ENCODE results near the gene JMJD7. TPM values are rescaled to one million over a fixed set of nuclear protein-coding genes. Genes with fewer than 3 reads are reported as not detected.
A peak's percentile ranks its signal among the peaks of the same experiment; 100 is the strongest.

The JMJD7 gene
- total RNA-seq, result 8.2 TPM
- 10 to 100 TPM in 3 of 8 donors, 1 to 10 TPM in 5; 5.1 to 11.1 (median 8.2) TPM for polyA plus RNA-seq (ENCODE audit: insufficient read depth in 1 of 8, insufficient read length in 8 of 8, low replicate concordance in 1 of 8)
- long read RNA-seq, donor 1, partial matches to known transcripts, result 0 of 1 reads
- long read RNA-seq, donor 1, other reads (novel, unspliced or antisense), result 0 of 1 reads
- long read RNA-seq, donor 2, partial matches to known transcripts, result 0 of 1 reads
- long read RNA-seq, donor 2, other reads (novel, unspliced or antisense), result 0 of 1 reads
- long read RNA-seq, donor 3, partial matches to known transcripts, result 0 of 3 reads
- long read RNA-seq, donor 3, other reads (novel, unspliced or antisense), result 0 of 3 reads
- long read RNA-seq, donor 4, partial matches to known transcripts, result 0 of 1 reads
- long read RNA-seq, donor 4, other reads (novel, unspliced or antisense), result 0 of 1 reads
- long read RNA-seq, donor 5, partial matches to known transcripts, result 0 of 7 reads
- long read RNA-seq, donor 5, other reads (novel, unspliced or antisense), result 0 of 7 reads
- long read RNA-seq, donor 6, transcript JMJD7-201 (8 exons, 1,416 nt), result major isoform, 5 of 6 reads
- long read RNA-seq, donor 6, partial matches to known transcripts, result 0 of 6 reads
- long read RNA-seq, donor 6, other reads (novel, unspliced or antisense), result 0 of 6 reads
- long read RNA-seq, donor 7, partial matches to known transcripts, result 0 of 4 reads
- long read RNA-seq, donor 7, other reads (novel, unspliced or antisense), result 0 of 4 reads
- long read RNA-seq, donor 8, partial matches to known transcripts, result 0 of 2 reads
- long read RNA-seq, donor 8, other reads (novel, unspliced or antisense), result 0 of 2 reads
- long read RNA-seq, donor 9, partial matches to known transcripts, result 0 of 1 reads
- long read RNA-seq, donor 9, other reads (novel, unspliced or antisense), result 0 of 1 reads
- long read RNA-seq, donor 10, partial matches to known transcripts, result 0 of 2 reads
- long read RNA-seq, donor 10, other reads (novel, unspliced or antisense), result 0 of 2 reads
- long read RNA-seq, donor 11, partial matches to known transcripts, result 0 of 2 reads
- long read RNA-seq, donor 11, other reads (novel, unspliced or antisense), result 0 of 2 reads

- Histone ChIP-seq H3K4me3 (ENCODE audit: low read length) (peak within 1 kb of the TSS; percentile 81), H3K36me3 (ENCODE audit: control insufficient read depth, insufficient read depth, low read length) (peaks cover 56% of the 10 kb centered on the region), H3K27ac (ENCODE audit: low read length) (peak within 1 kb of the TSS; percentile 91), H3K4me1 (ENCODE audit: control insufficient read depth, insufficient read depth, low read length) (peaks cover 18% of the 10 kb centered on the region), H3K9me3 (replicated peaks; ENCODE audit: control insufficient read depth, low read depth, low read length) (no peaks in the 10 kb centered on the region), H3K27me3 (ENCODE audit: control insufficient read depth, insufficient read depth, low read length) (no peaks in the 10 kb centered on the region)
- WGBS (ENCODE audit: insufficient coverage), result under 1% methylated on average over 60 of the region's 66 CpGs
- DNase-seq, result peak; percentile 94
Observed at GRCh38 chr15:41827880-41828806, at the start of gene JMJD7. TSS of gene JMJD7 (plus strand) at chr15:41828092. CDS start at chr15:41828125, 33 bp downstream.

- Histone ChIP-seq H3K27ac (ENCODE audit: low read length) (no peak overlapping the region), H3K4me1 (ENCODE audit: control insufficient read depth, insufficient read depth, low read length) (peaks cover 17% of the 10 kb centered on the region), H3K4me3 (ENCODE audit: low read length) (no peak overlapping the region), H3K27me3 (ENCODE audit: control insufficient read depth, insufficient read depth, low read length) (no peaks in the 10 kb centered on the region), H3K9me3 (replicated peaks; ENCODE audit: control insufficient read depth, low read depth, low read length) (no peaks in the 10 kb centered on the region), H3K36me3 (ENCODE audit: control insufficient read depth, insufficient read depth, low read length) (no peaks in the 10 kb centered on the region)
- WGBS (ENCODE audit: insufficient coverage), result no CpG with 5 or more reads among the region's 1 CpG
- no peak for DNase-seq
Observed at GRCh38 chr15:41778521-41778920, 49.4 kb upstream of the JMJD7 start.

GRCh38 chr15:41779662-41780157 is 48.2 kb upstream of the JMJD7 start:
- Histone ChIP-seq H3K4me3 (ENCODE audit: low read length) (no peak overlapping the region), H3K9me3 (replicated peaks; ENCODE audit: control insufficient read depth, low read depth, low read length) (no peaks in the 10 kb centered on the region), H3K36me3 (ENCODE audit: control insufficient read depth, insufficient read depth, low read length) (no peaks in the 10 kb centered on the region), H3K27ac (ENCODE audit: low read length) (no peak overlapping the region), H3K27me3 (ENCODE audit: control insufficient read depth, insufficient read depth, low read length) (no peaks in the 10 kb centered on the region), H3K4me1 (ENCODE audit: control insufficient read depth, insufficient read depth, low read length) (peaks cover 11% of the 10 kb centered on the region)
- 60% methylated on average over 2 of the region's 4 CpGs for WGBS (ENCODE audit: insufficient coverage)
- no peak for DNase-seq

GRCh38 chr15:41780266-41780665 is 47.6 kb upstream of the JMJD7 start:
- Histone ChIP-seq H3K4me1 (ENCODE audit: control insufficient read depth, insufficient read depth, low read length) (peaks cover 7% of the 10 kb centered on the region), H3K27me3 (ENCODE audit: control insufficient read depth, insufficient read depth, low read length) (no peaks in the 10 kb centered on the region), H3K9me3 (replicated peaks; ENCODE audit: control insufficient read depth, low read depth, low read length) (no peaks in the 10 kb centered on the region), H3K4me3 (ENCODE audit: low read length) (no peak overlapping the region), H3K27ac (ENCODE audit: low read length) (no peak overlapping the region), H3K36me3 (ENCODE audit: control insufficient read depth, insufficient read depth, low read length) (no peaks in the 10 kb centered on the region)
- WGBS (ENCODE audit: insufficient coverage), result no CpG with 5 or more reads among the region's 2 CpGs
- DNase-seq, result no peak

GRCh38 chr15:41780727-41781126 is 47.2 kb upstream of the JMJD7 start:
- no peaks in the 10 kb centered on the region for H3K27me3 ChIP-seq (ENCODE audit: control insufficient read depth, insufficient read depth, low read length)
- H3K4me1 ChIP-seq (ENCODE audit: control insufficient read depth, insufficient read depth, low read length), result peaks cover 3% of the 10 kb centered on the region
- no peaks in the 10 kb centered on the region for H3K36me3 ChIP-seq (ENCODE audit: control insufficient read depth, insufficient read depth, low read length)
- DNase-seq, result no peak
- H3K9me3 ChIP-seq (replicated peaks; ENCODE audit: control insufficient read depth, low read depth, low read length), result no peaks in the 10 kb centered on the region
- H3K4me3 ChIP-seq (ENCODE audit: low read length), result no peak overlapping the region
- no peak overlapping the region for H3K27ac ChIP-seq (ENCODE audit: low read length)
- no CpG with 5 or more reads among the region's 1 CpG for WGBS (ENCODE audit: insufficient coverage)

- H3K27me3 ChIP-seq (ENCODE audit: control insufficient read depth, insufficient read depth, low read length), result no peaks in the 10 kb centered on the region
- no peaks in the 10 kb centered on the region for H3K36me3 ChIP-seq (ENCODE audit: control insufficient read depth, insufficient read depth, low read length)
- H3K4me1 ChIP-seq (ENCODE audit: control insufficient read depth, insufficient read depth, low read length), result peaks cover 3% of the 10 kb centered on the region
- H3K27ac ChIP-seq (ENCODE audit: low read length), result no peak overlapping the region
- 100% methylated on average over 1 of the region's 5 CpGs for WGBS (ENCODE audit: insufficient coverage)
- DNase-seq, result no peak
- no peak overlapping the region for H3K4me3 ChIP-seq (ENCODE audit: low read length)
- H3K9me3 ChIP-seq (replicated peaks; ENCODE audit: control insufficient read depth, low read depth, low read length), result no peaks in the 10 kb centered on the region
Observed at GRCh38 chr15:41782371-41783282, 45.3 kb upstream of the JMJD7 start.

GRCh38 chr15:41783296-41783695 is 44.6 kb upstream of the JMJD7 start:
- no peak for DNase-seq
- H3K4me1 ChIP-seq (ENCODE audit: control insufficient read depth, insufficient read depth, low read length), result peaks cover 3% of the 10 kb centered on the region
- no peaks in the 10 kb centered on the region for H3K9me3 ChIP-seq (replicated peaks; ENCODE audit: control insufficient read depth, low read depth, low read length)
- WGBS (ENCODE audit: insufficient coverage), result no CpG with 5 or more reads among the region's 1 CpG
- no peaks in the 10 kb centered on the region for H3K36me3 ChIP-seq (ENCODE audit: control insufficient read depth, insufficient read depth, low read length)
- no peak overlapping the region for H3K4me3 ChIP-seq (ENCODE audit: low read length)
- H3K27me3 ChIP-seq (ENCODE audit: control insufficient read depth, insufficient read depth, low read length), result no peaks in the 10 kb centered on the region
- H3K27ac ChIP-seq (ENCODE audit: low read length), result no peak overlapping the region

GRCh38 chr15:41788262-41788661 is 39.6 kb upstream of the JMJD7 start:
- Histone ChIP-seq H3K9me3 (replicated peaks; ENCODE audit: control insufficient read depth, low read depth, low read length) (no peaks in the 10 kb centered on the region), H3K4me1 (ENCODE audit: control insufficient read depth, insufficient read depth, low read length) (peaks cover 31% of the 10 kb centered on the region), H3K4me3 (ENCODE audit: low read length) (no peak overlapping the region), H3K27ac (ENCODE audit: low read length) (no peak overlapping the region), H3K27me3 (ENCODE audit: control insufficient read depth, insufficient read depth, low read length) (no peaks in the 10 kb centered on the region), H3K36me3 (ENCODE audit: control insufficient read depth, insufficient read depth, low read length) (no peaks in the 10 kb centered on the region)
- 57% methylated on average over 3 of the region's 3 CpGs for WGBS (ENCODE audit: insufficient coverage)
- no peak for DNase-seq
